ENCODE measurements around the gene FBXL2. TPM values are rescaled to one million over a fixed set of nuclear protein-coding genes. Genes with fewer than 3 reads are reported as not detected.
"Not testable (repeated sequence)": the region's sequence is repeated elsewhere in the genome, so short reads cannot be mapped to it uniquely, and the experiment has no call there.

FBXL2 gene
- total and polyA plus RNA-seq, 12 donors = 5.9 to 25.5 (median 9.1) TPM

GRCh38 chr3:33426630-33427317, 149.5 kb downstream of the FBXL2 start:
- no peaks in the 10 kb centered on the region for H3K9me3 ChIP-seq (replicated peaks in 1 of 3)
- DNase-seq = no peak
- no peak overlapping the region for H3K27ac ChIP-seq
- peaks cover 0 to 12% of the 10 kb centered on the region in 2 donors for H3K36me3 ChIP-seq (replicated peaks in 1 of 2)
- TF ChIP-seq POLR2A (IDR thresholded peaks at IDR 0.05) = no peak
- TF ChIP-seq CTCF (IDR thresholded peaks at IDR 0.05) = no peak
- no peak overlapping the region for H3K4me3 ChIP-seq
- intact Hi-C loops (cut with DNase I) = no loop called here
- H3K4me1 ChIP-seq (replicated peaks in 1 of 2) = peaks cover 15 to 33% of the 10 kb centered on the region in 2 donors
- H3K27me3 ChIP-seq = no peaks in the 10 kb centered on the region
- WGBS, 4 donors = 93 to 96% (median 94%) methylated on average over 10 of the region's 10 CpGs

GRCh38 chr3:33428734-33429133, 151.5 kb downstream of the FBXL2 start:
- TF ChIP-seq POLR2A (IDR thresholded peaks at IDR 0.05) (no peak), CTCF (IDR thresholded peaks at IDR 0.05) (no peak)
- H3K9me3 ChIP-seq (replicated peaks in 1 of 3) = no peaks in the 10 kb centered on the region
- peaks cover 0 to 5% of the 10 kb centered on the region in 2 donors for H3K36me3 ChIP-seq (replicated peaks in 1 of 2)
- H3K4me1 ChIP-seq (replicated peaks in 1 of 2) = peaks cover 10 to 40% of the 10 kb centered on the region in 2 donors
- DNase-seq = no peak
- H3K27ac ChIP-seq = no peak overlapping the region
- intact Hi-C loops (cut with DNase I) = no loop called here
- WGBS, 4 donors = 74 to 82% (median 78%) methylated on average over 7 of the region's 7 CpGs
- no peak overlapping the region for H3K4me3 ChIP-seq
- no peaks in the 10 kb centered on the region for H3K27me3 ChIP-seq

GRCh38 chr3:33429306-33429705, 152.1 kb downstream of the FBXL2 start:
- H3K27me3 ChIP-seq; intact Hi-C loops (cut with DNase I); DNase-seq; H3K9me3 ChIP-seq (replicated peaks in 1 of 3); H3K36me3 ChIP-seq (replicated peaks in 1 of 2); H3K4me3 ChIP-seq; H3K27ac ChIP-seq: not testable (repeated sequence)
- peaks cover 10 to 40% of the 10 kb centered on the region in 2 donors for H3K4me1 ChIP-seq (replicated peaks in 1 of 2)
- 73 to 97% (median 80%) methylated on average over 2 of the region's 2 CpGs for WGBS, 4 donors

- 83 to 98% (median 94%) methylated on average over 1 of the region's 1 CpG for whole genome bisulfite sequencing, 4 donors
- Histone ChIP-seq H3K27ac (no peak overlapping the region), H3K4me1 (replicated peaks in 1 of 2) (peaks cover 5 to 46% of the 10 kb centered on the region in 2 donors), H3K9me3 (replicated peaks in 1 of 3) (no peaks in the 10 kb centered on the region), H3K27me3 (no peaks in the 10 kb centered on the region), H3K4me3 (no peak overlapping the region), H3K36me3 (replicated peaks in 1 of 2) (no peaks in the 10 kb centered on the region)
- DNase-seq = no peak
- TF ChIP-seq CTCF (IDR thresholded peaks at IDR 0.05) (no peak), POLR2A (IDR thresholded peaks at IDR 0.05) (no peak)
- intact Hi-C loops (cut with DNase I) = no loop called here
Measured at GRCh38 chr3:33430061-33430460, 152.8 kb downstream of the FBXL2 start.

- Histone ChIP-seq H3K9me3 (replicated peaks in 1 of 3) (no peaks in the 10 kb centered on the region), H3K27me3 (no peaks in the 10 kb centered on the region), H3K27ac (no peak overlapping the region), H3K36me3 (replicated peaks in 1 of 2) (no peaks in the 10 kb centered on the region), H3K4me3 (no peak overlapping the region), H3K4me1 (replicated peaks in 1 of 2) (peaks cover under 1 to 51% of the 10 kb centered on the region in 2 donors)
- 94 to 96% (median 95%) methylated on average over 4 of the region's 4 CpGs for WGBS, 4 donors
- DNase-seq = no peak
- no peak for TF ChIP-seq POLR2A (IDR thresholded peaks at IDR 0.05)
- intact Hi-C loops (cut with DNase I) = no loop called here
Measured at GRCh38 chr3:33430571-33430970, 153.3 kb downstream of the FBXL2 start.
